Measurements from ENCODE around the gene FFAR2. TPM values are rescaled to one million over a fixed set of nuclear protein-coding genes. Genes with fewer than 3 reads are reported as not detected.

Gene FFAR2
- total RNA-seq, 1 experiment from 2014 or later, result not detected

- Histone ChIP-seq H3K79me1 (ENCODE audit: insufficient read depth, low read depth, low read length, poor library complexity, severe bottlenecking) (no peaks in the 10 kb centered on the region), H2BK12ac (ENCODE audit: insufficient read length, low read depth, low read length) (no peak overlapping the region), H3K56ac (ENCODE audit: insufficient read length, low read depth, low read length) (no peak overlapping the region), H4K5ac (ENCODE audit: insufficient read length, low read depth, low read length) (no peak overlapping the region), H2AFZ (ENCODE audit: low read length) (no peak overlapping the region), H3K23ac (ENCODE audit: insufficient read length, low read depth, low read length) (no peak overlapping the region), H2BK5ac (ENCODE audit: insufficient read length, low read length) (no peak overlapping the region), H2BK20ac (ENCODE audit: low read depth, low read length, poor library complexity, severe bottlenecking) (no peak overlapping the region), H2BK120ac (ENCODE audit: low read depth, low read length, poor library complexity, severe bottlenecking) (no peak overlapping the region), H2AK5ac (ENCODE audit: insufficient read length, low read length) (no peak overlapping the region), H3K4me1 (ENCODE audit: insufficient read depth, low read length) (no peaks in the 10 kb centered on the region), H3K79me2 (ENCODE audit: insufficient read depth, low read length) (no peaks in the 10 kb centered on the region), H3K9me3 (ENCODE audit: control insufficient read depth, low read depth, low read length) (no peaks in the 10 kb centered on the region), H3K9ac (ENCODE audit: extremely low read depth, insufficient read length, low read length) (no peak overlapping the region), H3K18ac (ENCODE audit: insufficient read length, low read depth, low read length) (no peak overlapping the region), H3K23me2 (ENCODE audit: insufficient read length, low read depth, low read length, poor library complexity, severe bottlenecking) (no peaks in the 10 kb centered on the region), H4K20me1 (ENCODE audit: control insufficient read depth, insufficient read depth, insufficient read length) (no peaks in the 10 kb centered on the region), H3K27me3 (ENCODE audit: insufficient read depth, low read length) (no peaks in the 10 kb centered on the region), H3T11ph (ENCODE audit: low read length) (no peak overlapping the region), H3K4me2 (ENCODE audit: insufficient read depth, insufficient read length, low read length) (no peak overlapping the region), H3K27ac (ENCODE audit: insufficient read length, low read depth, low read length) (no peak overlapping the region), H4K91ac (ENCODE audit: insufficient read length, low read depth, low read length) (no peak overlapping the region), H4K8ac (replicated peaks; ENCODE audit: insufficient read length, low read depth, low read length) (no peak overlapping the region), H3K4ac (ENCODE audit: low read depth, low read length) (no peak overlapping the region), H2BK15ac (ENCODE audit: low read depth, low read length) (no peak overlapping the region), H3K14ac (ENCODE audit: insufficient read depth, low read length) (no peak overlapping the region)
- Mint-ChIP-seq H3K4me3 (no peak overlapping the region; a peak in 1 of 5 replicates), H3K4me1 (peaks cover 0 to 3% of the 10 kb centered on the region in 2 experiments; a peak in 2 of 4 replicates), H3K27ac (no peak overlapping the region; a peak in 1 of 7 replicates), H3K36me3 (ENCODE audit: insufficient read depth in 1 of 3, low read depth in 3 of 3) (no peaks in the 10 kb centered on the region), H3K27me3 (ENCODE audit: low read depth) (peaks cover 11% of the 10 kb centered on the region), H3K9me3 (no peaks in the 10 kb centered on the region; a peak in 1 of 5 replicates)
- no peak for TF ChIP-seq CTCF (conservative IDR thresholded peaks at IDR 0.05)
- DNase-seq, result no peak
- no CpG with 5 or more reads among the region's 8 CpGs for whole genome bisulfite sequencing (ENCODE audit: extremely low coverage, insufficient read length, low lambda C conversion rate)
Measured at GRCh38 chr19:35403116-35403760, 44.8 kb upstream of the FFAR2 start.

All from H9 (cell line).